Measurements from ENCODE around the gene THAP7.
A peak's percentile ranks its signal among the peaks of the same experiment; 100 is the strongest.

THAP7 gene

DNA sequence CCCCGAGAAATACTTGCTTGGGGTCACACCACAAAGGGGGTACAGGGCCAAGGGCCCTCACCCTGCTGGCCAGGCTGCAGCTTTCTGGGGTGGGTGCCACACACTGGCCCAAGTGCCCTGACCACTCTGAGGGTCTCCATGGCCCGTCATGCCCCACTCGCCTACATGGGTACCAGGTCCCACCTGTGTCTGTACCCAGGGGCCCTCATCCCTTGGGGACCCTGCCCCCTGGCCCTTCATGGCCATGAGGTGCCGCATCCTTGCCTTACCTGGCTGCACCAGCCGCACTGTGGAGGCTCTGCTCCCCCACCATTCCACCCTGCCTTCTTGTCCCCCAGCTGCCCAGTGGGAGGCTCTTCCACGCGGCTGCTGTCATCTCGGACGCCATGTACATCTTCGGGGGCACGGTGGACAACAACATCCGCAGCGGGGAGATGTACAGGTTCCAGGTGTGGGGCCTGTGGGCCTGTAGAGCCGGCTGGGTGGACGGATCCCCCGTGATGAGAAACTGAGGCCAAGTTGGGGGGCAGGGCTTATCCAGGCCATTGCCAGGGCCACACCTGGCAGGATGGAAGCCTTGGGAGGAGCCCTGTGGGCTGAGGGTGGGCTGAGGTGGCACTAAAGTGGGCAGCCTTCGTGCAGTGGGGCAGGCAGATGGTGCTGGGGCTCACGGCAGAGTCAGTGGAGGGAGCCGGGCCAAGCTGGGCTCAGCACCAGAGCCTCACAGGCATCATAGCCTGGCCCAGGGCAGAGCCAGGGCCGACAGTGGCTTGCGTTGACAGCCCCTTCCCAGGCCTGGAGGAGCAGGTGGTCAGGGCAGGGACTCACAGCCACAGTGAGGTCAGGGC lies 9.2 kb downstream of the THAP7 start:
- no peak for DNase-seq

GRCh38 chr22:20992056-20992442 lies 9.9 kb downstream of the THAP7 start:
- DNase-seq = no peak

DNA sequence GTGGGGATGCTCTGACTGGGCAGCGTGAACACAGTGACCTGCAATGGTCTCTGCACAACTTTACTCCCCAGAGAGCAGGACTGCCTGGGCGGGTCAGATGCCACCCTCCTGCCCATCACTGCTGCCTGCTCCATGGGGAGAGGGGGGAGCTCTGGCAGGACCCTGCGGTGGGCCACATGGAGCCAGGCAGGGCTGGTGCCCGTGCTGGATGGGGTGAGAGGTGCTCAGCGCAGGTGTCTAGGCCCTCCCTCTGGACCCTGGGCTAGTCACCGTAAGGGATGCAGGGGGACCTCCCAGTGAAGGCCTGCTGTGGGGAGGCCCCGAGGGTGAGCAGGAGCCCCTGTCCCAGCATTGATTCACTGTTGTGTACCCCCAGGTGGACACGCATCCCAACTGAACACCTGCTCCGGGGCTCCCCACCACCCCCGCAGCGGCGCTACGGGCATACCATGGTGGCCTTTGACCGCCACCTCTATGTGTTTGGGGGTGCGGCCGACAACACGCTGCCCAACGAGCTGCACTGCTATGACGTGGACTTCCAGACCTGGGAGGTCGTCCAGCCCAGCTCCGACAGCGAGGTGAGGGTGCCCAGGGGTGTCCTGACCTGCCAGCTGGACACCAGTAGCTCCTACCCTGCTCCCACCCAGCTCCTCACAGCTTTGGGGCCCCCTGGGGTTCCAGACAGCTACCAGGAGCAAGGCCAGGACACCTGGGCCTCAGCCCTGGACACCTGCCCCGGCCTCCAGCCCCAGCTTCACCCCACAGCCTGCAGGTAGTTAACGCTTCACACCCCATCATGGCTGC lies 10.5 kb downstream of the THAP7 start:
- DNase-seq = no peak

GRCh38 chr22:20990184-20991180 lies 11.4 kb downstream of the THAP7 start:
- DNase-seq = no peak

GRCh38 chr22:20989323-20990138 lies 12.4 kb downstream of the THAP7 start:
- DNase-seq = no peak

GRCh38 chr22:20988573-20989322 lies 13.2 kb downstream of the THAP7 start:
- no peak for DNase-seq

DNA sequence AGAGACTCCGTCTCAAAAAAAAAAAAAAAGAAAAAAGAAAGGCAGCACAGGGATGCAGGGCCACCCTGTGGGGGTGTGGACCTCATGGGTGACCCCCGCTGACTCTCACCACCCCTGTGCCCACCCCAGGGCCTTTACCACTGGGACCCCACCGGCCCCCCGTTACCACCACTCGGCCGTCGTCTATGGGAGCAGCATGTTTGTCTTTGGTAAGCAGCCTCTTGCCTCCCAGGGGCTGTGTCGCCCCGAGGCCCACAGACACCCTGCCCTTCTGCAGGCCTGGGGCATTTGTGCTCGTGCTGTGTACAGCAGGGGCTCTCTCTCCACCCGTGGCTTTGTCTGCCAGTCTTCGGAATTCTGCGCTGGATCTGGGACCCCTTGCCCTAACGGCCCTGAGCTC lies 14.5 kb downstream of the THAP7 start:
- no peak for DNase-seq

DNA sequence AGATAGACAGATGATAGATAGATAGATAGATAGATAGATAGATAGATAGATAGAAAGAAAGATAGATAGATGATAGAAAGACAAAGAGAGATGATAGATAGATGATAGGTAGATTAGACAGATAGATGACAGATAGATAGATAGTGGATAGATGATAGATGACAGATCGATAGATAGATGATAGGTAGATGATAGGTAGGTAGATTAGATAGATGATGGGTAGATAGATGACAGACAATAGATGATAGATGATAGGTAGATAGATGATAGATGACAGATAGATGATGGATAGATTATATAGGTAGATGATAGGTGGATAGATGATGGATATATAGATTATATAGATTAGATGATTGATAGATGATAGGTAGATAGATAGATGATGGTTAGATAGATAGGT lies 15.6 kb downstream of the THAP7 start:
- no peak for DNase-seq

DNA sequence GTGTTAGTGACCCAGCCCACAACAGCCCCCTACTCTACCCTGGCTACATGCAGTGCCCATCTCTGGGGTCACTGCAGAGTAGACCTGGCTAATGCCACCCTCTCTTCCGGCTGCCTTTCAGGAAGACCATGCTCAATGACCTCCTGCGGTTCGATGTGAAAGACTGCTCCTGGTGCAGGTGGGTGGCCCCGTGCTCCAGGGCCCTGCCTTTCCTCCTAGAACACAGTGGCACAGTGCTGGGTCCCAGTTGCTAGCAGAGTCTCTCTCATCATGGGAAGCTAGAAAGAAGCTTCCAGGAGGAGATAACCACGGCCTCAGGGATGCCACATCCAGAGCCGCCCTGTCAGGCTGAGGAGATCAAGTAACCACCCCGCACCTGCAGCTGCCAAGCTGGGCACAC lies 16.2 kb downstream of the THAP7 start:
- DNase-seq = no peak

DNA sequence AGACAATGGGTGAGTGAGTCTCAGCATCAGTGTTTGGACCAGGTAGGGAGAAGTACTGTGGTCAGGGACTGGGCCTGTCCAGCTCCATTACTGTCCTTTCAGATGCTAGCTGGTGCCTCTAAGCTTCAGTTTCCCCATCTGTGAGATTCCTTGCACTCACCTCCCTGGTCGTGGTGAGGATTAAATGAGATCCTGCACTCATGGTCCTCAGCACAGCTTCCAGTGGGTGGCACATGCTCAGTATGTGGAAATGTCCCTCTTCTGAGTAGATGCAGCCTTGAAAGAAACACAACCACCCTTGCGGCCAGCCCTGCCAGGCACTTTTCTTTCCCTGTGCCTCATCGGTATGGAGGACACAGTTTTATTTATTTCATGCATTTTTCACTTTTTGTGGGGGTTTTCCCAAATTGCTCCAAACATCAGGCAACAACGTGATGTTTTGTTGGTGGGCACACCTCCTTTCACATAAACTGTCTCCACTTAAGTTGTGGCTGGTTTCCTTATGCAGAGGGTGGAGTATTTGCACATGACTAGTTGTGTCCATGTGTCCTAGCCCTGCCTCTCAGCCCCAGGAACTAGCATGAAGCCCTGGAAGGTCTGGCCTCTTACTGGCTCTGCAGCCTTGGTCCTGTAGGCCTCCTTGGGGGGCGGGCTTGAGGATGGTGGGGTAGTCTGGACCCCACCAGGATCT lies 18.7 kb downstream of the THAP7 start:
- DNase-seq = no peak

DNA sequence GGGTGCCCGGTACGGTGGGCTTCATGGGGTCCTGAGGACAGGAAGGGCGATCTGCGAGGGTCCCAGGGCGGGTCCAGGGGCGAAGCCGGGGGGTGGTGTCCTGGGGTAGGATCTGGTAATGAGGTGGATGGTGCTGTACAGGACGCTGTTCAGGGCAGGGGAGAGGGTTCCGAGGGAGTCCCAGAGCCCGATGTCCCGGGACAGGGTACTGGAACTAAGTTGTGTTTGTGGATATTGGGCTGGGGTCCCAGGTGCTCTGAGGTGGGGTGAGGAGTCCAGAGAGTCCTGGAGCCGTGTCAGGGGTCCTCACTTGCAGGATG lies 19.4 kb downstream of the THAP7 start:
- no peak for DNase-seq

DNA sequence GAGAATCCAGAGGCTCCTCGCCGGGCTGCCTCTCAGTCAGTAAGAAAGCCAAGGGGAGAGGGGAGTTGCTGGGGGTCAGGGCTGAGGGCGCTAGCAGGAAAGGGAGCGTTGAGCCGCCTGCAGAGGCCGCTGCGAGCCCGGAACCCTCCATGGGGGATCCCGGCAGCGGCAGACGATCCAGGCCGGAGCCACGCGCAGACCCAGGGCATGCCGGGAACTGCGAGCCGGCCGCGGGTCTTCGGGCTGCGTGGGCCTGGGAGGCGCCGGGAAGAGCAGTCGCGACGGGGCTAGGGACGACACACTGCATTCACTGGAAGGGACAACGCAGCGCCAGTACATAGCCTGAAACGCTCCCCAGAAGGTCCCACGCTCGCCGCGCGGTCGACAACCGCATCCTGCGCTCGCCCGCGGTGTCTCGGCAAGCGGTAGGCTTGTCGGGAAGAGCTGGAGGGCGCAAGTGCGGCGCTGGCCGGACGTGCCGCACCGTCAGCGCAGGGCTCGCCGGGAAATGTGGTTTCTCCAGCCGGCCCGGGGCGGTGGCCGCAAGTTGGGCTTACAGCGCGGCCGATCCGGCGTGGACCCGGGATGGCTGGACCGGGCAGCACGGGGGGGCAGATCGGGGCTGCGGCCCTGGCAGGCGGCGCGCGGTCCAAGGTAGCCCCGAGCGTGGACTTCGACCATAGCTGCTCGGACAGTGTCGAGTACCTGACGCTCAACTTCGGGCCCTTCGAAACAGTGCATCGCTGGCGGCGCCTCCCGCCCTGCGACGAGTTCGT lies 19.9 kb downstream of the THAP7 start, which contains the start of gene LZTR1:
TSS of gene LZTR1 (plus strand) at position 511 of the 776 bp plus-strand sequence. CDS start at position 586, 75 bp downstream.
- DNase-seq = peak; percentile 81

GRCh38 chr22:20980938-20981722 lies 20.8 kb downstream of the THAP7 start:
- DNase-seq = no peak

DNA sequence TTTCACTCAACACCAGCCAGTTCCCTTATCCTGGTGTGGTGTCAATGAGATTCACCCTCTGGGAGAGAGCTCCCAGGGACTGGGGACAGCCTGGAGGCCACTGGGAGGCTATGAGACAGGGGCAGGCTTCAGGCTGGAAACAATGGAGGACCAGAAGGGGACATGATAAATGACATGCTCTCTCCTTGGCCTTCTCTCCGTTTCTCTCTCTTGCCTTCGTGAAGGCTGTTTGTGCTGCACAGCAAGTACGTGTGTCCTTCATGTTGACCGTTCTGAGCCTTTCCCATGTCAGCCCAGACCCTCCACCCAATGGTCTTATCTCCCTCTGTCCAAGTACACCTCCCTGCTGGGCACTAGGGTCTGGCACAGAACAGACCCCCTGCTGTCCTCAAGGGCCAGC lies 21.4 kb downstream of the THAP7 start:
- DNase-seq = no peak

- DNase-seq = no peak
Observed at GRCh38 chr22:20979940-20980453, 21.9 kb downstream of the THAP7 start.

DNA sequence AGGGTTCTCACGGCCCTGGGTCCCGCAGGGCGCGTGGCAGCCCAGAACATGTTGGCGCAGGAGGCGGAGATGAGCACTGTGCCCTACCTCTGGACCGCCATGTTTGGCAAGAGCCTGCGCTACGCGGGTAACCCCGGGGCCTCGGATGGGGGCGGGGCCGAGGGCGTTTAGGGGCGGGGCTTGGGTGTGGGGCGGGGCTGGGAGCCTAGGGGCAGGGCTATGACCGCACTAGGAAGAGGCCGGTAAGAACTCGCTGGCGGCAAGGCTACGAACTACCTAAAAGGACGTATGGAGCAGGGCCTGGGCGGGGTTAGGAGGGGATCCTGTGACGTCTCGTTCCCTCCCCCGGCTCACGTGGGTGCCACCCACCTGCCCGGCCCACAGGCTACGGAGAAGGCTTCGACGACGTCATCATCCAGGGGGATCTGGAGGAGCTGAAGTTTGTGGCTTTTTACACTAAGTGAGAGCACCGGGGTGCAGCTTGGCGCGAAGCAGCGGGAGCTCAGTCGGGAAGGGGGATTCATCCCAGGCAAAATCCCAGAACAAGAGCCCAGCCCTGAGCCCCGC lies 22.6 kb downstream of the THAP7 start:
- no peak for DNase-seq

DNA sequence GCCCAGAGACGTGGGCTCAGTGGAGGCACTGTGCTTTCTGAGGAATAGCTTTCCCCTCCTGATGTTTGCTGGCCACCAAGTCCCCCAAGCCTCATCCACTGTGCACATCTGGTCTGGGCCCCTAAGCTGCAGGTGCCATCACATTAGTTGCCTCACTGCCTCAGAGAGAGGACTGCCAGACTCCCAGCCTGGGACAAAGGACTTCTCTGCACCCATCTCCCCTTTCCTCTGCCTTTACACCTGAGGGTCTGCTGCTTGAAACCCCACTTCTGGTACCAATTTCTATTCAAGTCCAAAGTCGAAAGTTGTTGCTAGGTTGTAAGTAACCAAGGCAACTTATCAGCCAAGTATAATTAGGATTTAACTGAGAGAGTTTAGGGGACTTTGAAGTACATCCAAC lies 23.5 kb downstream of the THAP7 start:
- DNase-seq = no peak

DNA sequence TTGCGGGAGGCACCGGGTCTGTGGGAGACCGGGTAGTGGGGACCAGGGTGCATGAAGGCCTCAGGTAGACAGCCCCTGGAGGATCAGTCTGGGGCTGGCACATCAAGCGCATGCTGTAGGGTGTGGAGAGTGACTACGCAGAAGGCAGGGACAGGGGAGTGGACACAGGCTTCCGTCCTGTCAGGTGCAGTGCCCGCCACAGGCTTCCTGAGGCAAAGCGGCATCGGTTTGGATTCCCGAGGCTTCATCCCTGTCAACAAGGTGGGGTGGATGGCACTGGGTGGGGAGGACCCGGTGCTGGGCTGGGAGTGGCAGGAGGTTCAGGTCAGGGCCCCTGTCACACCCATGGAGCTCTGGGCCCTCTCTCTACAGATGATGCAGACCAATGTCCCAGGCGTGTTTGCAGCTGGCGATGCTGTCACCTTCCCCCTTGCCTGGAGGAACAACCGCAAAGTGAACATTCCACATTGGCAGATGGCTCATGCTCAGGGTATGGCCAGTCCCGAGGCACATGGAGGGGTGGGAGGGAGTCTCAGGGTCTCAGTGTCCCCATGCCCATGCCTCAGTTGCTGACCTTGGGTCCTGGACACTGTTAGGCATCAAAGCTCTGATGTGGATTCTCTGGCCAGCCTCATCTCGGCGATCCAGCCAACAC lies 24.3 kb downstream of the THAP7 start:
- no peak for DNase-seq

Measured in GDM1 (cell line).